Brain microvascular endothelial cell (primary cell): Measurements from ENCODE around the gene NFIC.
A peak's percentile ranks its signal among the peaks of the same experiment; 100 is the strongest.

Source experiments
- DNase-seq: peaks from one replicate; pipeline ENCODE4 v3.0.0-alpha.2; 2020
- H3K27ac ChIP-seq: fragments of 250-450 bp; sonication (Bioruptor Pico); 2 replicates; pipeline ENCODE4 v1.5.1; 2020; ENCODE audit warnings: mild to moderate bottlenecking, moderate library complexity
- H3K27me3 ChIP-seq: fragments of 250-450 bp; sonication (Bioruptor Pico); replicated peaks from 2 replicates; pipeline ENCODE4 v1.5.1; 2020; ENCODE audit warnings: mild to moderate bottlenecking
- H3K36me3 ChIP-seq: fragments of 250-450 bp; sonication (Bioruptor Pico); replicated peaks from 2 replicates; pipeline ENCODE4 v1.5.1; 2020; ENCODE audit warnings: mild to moderate bottlenecking
- H3K4me3 ChIP-seq: 2 replicates; pipeline ENCODE4 v1.5.1; 2011; ENCODE audit warnings: low read depth, mild to moderate bottlenecking, control low read depth, low read length, moderate library complexity
- CTCF ChIP-seq: IDR thresholded peaks from 2 replicates; pipeline ENCODE4 v1.5.1; 2011; ENCODE audit warnings: low read depth, mild to moderate bottlenecking, moderate library complexity, low read length, control low read depth, inconsistent platforms; ENCODE audit errors: missing control alignments
- in situ Hi-C: cut with HindIII; loops from 2 replicates; pipeline ENCODE4 v1.10.0; 2017; ENCODE audit warnings: low sequenced_read_pairs, low pct_ligation_motif_present

NFIC gene

GRCh38 chr19:3321696-3322095 lies 44.7 kb upstream of the NFIC start:
- Histone ChIP-seq H3K27ac (no peak overlapping the region), H3K27me3 (no peaks in the 10 kb centered on the region), H3K36me3 (no peaks in the 10 kb centered on the region), H3K4me3 (no peak overlapping the region)
- in situ Hi-C loops = loop anchor here (10.0 kb wide), 1 partner anchor 143 kb away; no protein-coding TSS in a partner anchor
- DNase-seq = no peak
- no peak for TF ChIP-seq CTCF

- DNase-seq = no peak
- Histone ChIP-seq H3K4me3 (no peak overlapping the region), H3K36me3 (no peaks in the 10 kb centered on the region), H3K27ac (no peak overlapping the region), H3K27me3 (no peaks in the 10 kb centered on the region)
- in situ Hi-C loops = loop anchor here (10.0 kb wide), 1 partner anchor 142 kb away; no protein-coding TSS in a partner anchor
- TF ChIP-seq CTCF = no peak
Observed at GRCh38 chr19:3322199-3322978, 44.0 kb upstream of the NFIC start.

- no peak for DNase-seq
Observed at GRCh38 chr19:3323026-3323425, 43.4 kb upstream of the NFIC start.

GRCh38 chr19:3323658-3324057 lies 42.7 kb upstream of the NFIC start:
- H3K36me3 ChIP-seq = no peaks in the 10 kb centered on the region
- no peaks in the 10 kb centered on the region for H3K27me3 ChIP-seq
- DNase-seq = no peak
- no peak overlapping the region for H3K4me3 ChIP-seq
- TF ChIP-seq CTCF = no peak
- no peak overlapping the region for H3K27ac ChIP-seq
- in situ Hi-C loops = loop anchor here (10.0 kb wide), 1 partner anchor 141 kb away; no protein-coding TSS in a partner anchor

More at GRCh38 chr19:3323026-3323425, 43.4 kb upstream of the NFIC start:
- Histone ChIP-seq H3K27ac (no peak overlapping the region), H3K4me3 (no peak overlapping the region), H3K27me3 (no peaks in the 10 kb centered on the region), H3K36me3 (no peaks in the 10 kb centered on the region)
- in situ Hi-C loops = loop anchor here (10.0 kb wide), 1 partner anchor 142 kb away; no protein-coding TSS in a partner anchor
- no peak for TF ChIP-seq CTCF

GRCh38 chr19:3324405-3324856 lies 42.0 kb upstream of the NFIC start:
- peak; percentile 91 for TF ChIP-seq CTCF
- Histone ChIP-seq H3K36me3 (no peaks in the 10 kb centered on the region), H3K4me3 (no peak overlapping the region), H3K27me3 (no peaks in the 10 kb centered on the region), H3K27ac (no peak overlapping the region)
- in situ Hi-C loops = loop anchor here (10.0 kb wide), 1 partner anchor 140 kb away; no protein-coding TSS in a partner anchor
- DNase-seq = peak; percentile 35

- H3K4me3 ChIP-seq = no peak overlapping the region
- TF ChIP-seq CTCF = no peak
- H3K27me3 ChIP-seq = no peaks in the 10 kb centered on the region
- in situ Hi-C loops = loop anchor here (10.0 kb wide), 1 partner anchor 139 kb away; no protein-coding TSS in a partner anchor
- no peak for DNase-seq
- H3K27ac ChIP-seq = no peak overlapping the region
- no peaks in the 10 kb centered on the region for H3K36me3 ChIP-seq
Observed at GRCh38 chr19:3325451-3325850, 40.9 kb upstream of the NFIC start.
